HEK293T (cell line): Measurements from ENCODE around the gene PKIB.

Experiments
- BHLHE40 ChIP-seq: fragments of 450-650 bp; IDR thresholded peaks from 2 replicates; pipeline ENCODE4 v1.6.1; 2016; ENCODE audit warnings: mild to moderate bottlenecking, moderate library complexity, borderline replicate concordance
- FOXA1 ChIP-seq: fragments of 450-650 bp; IDR thresholded peaks from 2 replicates; pipeline ENCODE4 v1.6.1; 2016; ENCODE audit warnings: mild to moderate bottlenecking
- L3MBTL2 ChIP-seq: fragments of 450-650 bp; conservative IDR thresholded peaks from 2 replicates; pipeline ENCODE4 v1.6.1; 2016; ENCODE audit warnings: mild to moderate bottlenecking
- SP1 ChIP-seq: fragments of 450-650 bp; IDR thresholded peaks from 2 replicates; pipeline ENCODE4 v1.6.1; 2017
- TARDBP ChIP-seq: fragments of 450-650 bp; IDR thresholded peaks from 2 replicates; pipeline ENCODE4 v1.6.1; 2016

GRCh38 chr6:122624853-122625252, 14.6 kb downstream of the PKIB start:
- TF ChIP-seq BHLHE40 (no peak), L3MBTL2 (no peak), SP1 (no peak), TARDBP (no peak), FOXA1 (no peak)
